Embryonic facial prominence (tissue), 1 donor: ENCODE measurements around the gene ANKS1A.

Source experiments
- DNase-seq: peaks from one replicate; pipeline ENCODE4 v3.0.0-alpha.2; 2016; ENCODE audit errors: extremely low spot score

ANKS1A gene

GRCh38 chr6:35019831-35020230, 130.8 kb downstream of the ANKS1A start:
- DNase-seq, result no peak

DNA sequence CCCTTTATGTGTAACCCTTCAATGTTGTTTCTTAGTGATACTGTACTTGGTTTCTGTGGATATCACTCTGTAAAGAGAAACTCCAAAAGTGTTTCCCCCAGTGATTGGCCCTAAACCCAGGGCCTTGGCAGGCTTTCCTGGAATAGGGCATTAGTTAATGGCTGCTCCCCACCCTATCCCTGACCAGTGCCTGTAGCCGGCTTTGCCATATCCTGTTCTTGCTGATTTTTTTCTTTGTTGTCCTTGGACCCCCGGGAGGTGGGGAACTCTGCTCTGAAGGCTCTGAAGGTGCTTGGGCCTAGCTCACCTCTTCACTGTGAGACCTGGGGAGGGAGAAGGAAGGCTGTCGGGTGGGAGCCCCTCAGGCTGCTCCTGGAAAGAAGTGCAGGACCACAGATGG, 131.9 kb downstream of the ANKS1A start:
- no peak for DNase-seq

DNA sequence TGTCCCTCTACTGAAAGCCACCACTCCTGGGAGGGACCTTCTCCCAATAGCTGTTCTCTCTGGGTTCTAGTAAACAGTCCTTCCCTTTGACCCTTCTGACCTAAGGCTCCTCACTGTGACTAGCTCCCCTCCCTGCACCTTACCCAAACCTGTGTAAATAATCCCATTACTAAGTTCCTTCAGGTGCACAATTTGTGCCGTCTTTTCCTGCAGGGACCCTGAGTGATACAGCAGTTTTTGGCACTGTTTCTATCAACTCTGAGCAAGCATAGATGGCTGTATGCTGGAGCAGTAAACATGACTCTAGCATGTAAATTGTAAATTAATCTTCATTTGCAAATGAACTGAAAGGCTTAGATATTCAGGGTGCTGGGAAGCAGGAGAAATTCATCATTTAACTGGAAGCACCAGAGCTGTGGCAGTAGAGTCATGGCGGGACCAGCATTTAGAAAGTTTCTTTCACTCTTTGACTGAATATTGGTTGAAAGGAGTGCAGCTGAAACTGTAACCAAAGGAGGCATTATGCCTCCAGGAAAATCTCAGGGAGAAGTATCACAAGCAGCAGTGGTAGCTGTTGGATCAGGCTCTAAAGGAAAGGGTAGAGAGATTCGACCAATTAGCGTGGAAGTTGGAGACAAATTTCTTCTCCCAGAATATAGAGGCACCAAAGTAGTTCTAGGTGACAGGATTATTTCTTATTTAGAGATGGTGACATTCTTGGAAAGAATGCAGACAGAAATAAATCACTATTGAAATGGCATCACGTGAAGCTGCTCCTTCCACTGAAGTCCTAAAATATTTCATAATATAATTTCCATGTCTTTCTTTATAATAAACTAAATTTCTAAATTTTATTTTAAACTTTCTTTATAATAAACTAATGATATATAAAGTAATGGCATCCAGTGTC, 134.3 kb downstream of the ANKS1A start:
- DNase-seq, result no peak

GRCh38 chr6:35024551-35025054, 135.5 kb downstream of the ANKS1A start:
- no peak for DNase-seq

GRCh38 chr6:35025232-35026188, 136.5 kb downstream of the ANKS1A start:
- no peak for DNase-seq

GRCh38 chr6:35026434-35027222, 137.6 kb downstream of the ANKS1A start:
- DNase-seq, result no peak

- DNase-seq, result no peak
Observed at GRCh38 chr6:35027807-35028206, 138.8 kb downstream of the ANKS1A start.

- DNase-seq, result no peak
Observed at GRCh38 chr6:35028781-35029769, 140.0 kb downstream of the ANKS1A start.

DNA sequence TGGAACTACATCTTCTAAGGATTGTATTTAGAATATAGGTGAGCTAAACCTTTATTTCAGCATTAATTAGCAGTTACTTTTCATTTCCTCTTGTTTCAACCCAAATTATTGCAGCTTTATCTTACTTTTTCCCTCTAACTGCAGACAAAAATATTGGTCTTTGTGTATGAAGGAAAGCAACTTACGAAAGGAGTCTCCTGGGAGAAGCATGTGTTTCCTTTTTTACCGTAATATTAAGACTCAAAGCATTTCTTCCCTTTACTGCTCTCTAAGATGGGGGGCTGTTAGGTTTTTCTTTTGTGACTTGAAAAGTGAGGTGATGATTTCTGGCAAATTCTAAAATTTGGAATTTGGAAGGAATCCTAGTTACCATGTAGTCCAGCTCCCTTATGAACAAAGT, 141.0 kb downstream of the ANKS1A start:
- DNase-seq, result no peak

GRCh38 chr6:35031611-35032529, 142.8 kb downstream of the ANKS1A start:
- no peak for DNase-seq

DNA sequence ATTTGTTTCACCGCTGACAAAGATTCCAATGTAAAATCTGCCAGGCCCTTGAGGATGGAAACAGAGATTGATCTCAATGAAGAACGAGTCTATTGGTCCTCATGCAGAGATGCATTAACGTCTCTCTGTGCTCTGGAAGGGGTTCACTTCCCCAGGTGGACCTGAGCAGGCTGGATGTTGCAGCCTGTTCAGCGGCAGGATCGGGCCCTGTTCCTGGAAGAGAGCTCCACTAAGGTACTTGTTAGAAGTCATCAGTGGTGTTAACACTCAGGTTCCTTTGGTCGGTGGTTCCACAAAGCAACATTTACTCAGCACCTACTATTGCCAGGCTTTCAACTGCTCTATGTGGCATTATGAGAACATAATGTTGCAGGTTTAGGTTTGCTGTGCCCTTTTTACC, 144.6 kb downstream of the ANKS1A start:
- no peak for DNase-seq

DNA sequence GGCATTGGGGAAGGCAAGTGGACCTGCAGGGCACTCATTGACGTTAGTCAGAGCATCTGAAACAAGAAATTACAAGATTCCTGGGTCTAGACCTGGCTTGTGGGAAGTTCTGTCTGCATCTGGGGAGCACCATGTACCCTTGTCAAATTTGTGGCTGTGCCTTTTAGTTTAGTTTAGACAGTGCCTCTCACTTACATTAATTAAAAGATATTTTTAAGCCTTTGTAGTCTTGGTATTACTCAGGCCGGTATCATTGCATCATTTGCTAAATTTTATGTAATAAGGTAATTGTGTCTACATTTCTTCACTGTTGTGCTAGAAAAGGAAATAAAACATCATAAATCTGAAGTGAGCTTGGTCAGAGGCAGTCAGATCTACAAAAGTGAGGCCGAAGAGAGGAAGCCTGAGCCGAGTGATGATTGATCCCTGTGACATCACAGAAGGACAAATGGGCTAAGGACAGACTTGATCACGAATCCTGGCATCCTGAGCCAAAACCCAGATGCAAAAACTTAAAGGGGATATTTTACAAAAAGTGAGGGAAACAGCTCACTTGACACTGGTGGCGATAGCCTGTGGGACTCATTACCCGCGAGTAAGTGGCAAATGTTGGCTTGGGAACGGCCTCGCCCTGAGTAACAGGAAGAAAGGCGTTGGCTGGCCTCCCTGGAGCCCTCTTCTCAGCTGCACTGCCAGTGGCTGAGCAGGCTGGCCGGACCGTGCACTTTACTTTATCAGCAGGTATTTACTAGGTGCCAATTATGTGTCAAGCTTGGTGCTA, 145.5 kb downstream of the ANKS1A start:
- no peak for DNase-seq

DNA sequence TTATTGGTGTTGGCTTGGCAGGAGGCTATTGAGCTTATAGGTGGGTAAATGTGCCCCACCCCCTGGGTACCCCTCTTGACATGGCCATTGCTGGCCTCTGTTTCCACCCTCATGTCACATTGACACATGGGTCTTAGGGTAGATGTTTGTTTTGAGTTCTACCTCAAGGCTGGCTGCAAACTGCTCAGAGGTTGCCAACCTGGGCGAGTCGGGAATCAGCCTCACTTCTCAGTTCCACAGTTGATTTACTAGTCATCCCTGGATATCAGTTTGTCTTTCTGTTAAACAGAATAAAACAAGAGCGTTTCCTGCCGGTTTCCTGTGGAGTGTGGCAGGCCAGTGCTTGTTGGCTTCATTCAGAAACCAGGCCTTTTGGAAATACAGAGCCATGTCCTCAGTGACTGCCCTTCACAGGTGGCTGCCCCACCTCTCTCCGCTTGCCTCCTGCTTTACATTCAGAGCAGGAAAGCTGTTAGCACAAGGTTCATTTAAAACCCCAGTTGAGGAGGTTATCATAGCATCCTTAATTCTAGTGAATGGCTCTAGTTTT, 146.5 kb downstream of the ANKS1A start:
- no peak for DNase-seq

DNA sequence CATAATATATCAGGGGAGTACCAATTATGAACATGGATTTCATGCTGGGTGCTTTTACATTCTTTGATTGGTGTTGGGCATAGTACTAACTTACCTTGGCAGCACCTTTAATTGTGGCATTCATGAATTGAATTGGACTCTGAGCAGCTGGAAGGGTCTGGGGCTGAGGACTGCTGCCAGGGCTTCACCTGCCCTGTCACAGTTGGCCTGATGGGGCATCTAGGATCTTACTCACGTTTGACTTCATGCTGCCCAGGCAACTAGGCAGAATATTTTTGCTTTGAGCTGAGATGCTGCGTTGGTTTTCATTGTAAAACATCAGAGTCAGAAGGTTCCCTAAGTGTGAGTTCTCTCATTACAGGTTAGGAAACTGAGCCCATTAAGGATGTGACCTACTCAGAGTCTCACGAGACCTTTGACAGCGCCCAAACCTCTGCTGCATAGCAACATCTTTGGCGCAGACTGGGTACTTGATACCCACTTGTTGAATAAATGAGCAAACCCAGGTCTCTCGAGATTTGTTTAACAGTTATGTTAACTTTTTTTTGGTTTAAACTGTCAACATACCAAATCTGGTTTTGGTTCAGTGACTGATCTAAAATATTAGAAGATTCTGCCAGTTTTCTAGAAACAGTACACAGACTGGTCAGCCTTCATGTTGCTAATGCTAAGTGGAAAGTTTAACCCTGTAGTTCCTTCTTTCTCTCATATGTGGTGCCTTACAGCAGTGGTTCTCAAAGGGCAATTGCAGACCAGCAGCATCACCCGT, 147.2 kb downstream of the ANKS1A start:
- DNase-seq, result no peak

GRCh38 chr6:35036828-35037663, 148.0 kb downstream of the ANKS1A start:
- no peak for DNase-seq

GRCh38 chr6:35037664-35038038, 148.6 kb downstream of the ANKS1A start:
- DNase-seq, result no peak
